DMS 273 (cell line): ENCODE measurements around the gene LURAP1L.
A peak's percentile ranks its signal among the peaks of the same experiment; 100 is the strongest.

ENCODE experiments used
- DNase-seq: peaks from one replicate; lab custom pipeline; 2025; ENCODE audit not compliant: unreplicated experiment; lab: John Stamatoyannopoulos, UW

LURAP1L gene

DNA sequence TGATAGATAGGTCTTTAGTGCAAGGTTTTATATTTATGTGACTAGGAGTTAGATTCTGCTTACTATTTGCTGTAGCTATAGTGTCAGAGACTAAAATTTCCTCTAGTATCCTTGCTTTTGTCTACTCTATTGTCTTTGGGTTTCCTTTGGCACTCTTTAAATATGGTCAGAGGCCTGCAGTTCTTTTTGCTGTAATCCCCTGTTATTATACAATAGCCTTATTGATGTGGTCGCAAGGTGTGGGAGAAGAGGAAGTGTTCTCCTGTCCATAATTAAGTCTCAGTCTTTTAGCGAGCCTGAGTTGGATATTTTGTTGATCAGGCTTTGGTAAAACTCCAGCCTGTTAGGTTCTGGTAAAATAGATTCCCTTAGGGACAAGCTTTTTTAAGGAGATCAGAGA is 34.9 kb downstream of the LURAP1L start:
- DNase-seq, result no peak

DNA sequence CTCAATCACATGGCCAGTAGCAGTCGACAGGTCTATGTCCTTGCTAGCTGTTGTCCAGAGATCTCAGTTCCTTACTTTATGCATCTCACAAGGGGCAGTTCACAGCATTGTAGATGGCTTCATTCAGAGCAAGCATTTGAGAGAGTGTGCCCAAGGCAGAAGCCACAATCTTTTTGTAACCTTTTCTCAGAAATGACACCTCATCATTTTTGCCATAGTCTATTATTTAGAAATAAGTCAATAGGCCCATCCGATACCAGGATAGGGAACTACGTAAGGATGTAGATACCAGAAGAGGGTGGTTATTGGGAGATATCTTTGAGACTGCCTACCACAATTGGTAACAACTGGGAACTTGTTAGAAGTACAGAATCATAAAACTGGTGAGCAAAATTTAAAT is 37.1 kb downstream of the LURAP1L start:
- DNase-seq, result no peak

DNA sequence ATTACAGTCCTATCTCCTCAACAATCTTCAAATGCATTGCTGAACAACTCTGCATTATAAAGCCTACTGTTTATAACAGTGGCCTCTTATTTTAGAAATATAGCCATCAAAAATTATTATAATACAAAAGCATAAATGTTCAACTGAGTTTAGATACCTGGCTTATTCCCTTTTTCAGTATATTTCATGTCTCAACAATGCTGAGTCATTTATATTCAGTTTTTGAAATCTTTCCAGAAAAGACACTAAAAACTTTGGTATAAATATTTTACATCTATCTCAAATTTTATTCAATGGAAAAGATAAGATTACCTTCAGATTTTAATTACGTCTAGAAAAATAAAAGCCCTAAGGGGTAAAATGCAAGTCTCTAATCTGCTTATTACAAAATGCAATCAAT is 37.9 kb downstream of the LURAP1L start:
- DNase-seq, result no peak

DNA sequence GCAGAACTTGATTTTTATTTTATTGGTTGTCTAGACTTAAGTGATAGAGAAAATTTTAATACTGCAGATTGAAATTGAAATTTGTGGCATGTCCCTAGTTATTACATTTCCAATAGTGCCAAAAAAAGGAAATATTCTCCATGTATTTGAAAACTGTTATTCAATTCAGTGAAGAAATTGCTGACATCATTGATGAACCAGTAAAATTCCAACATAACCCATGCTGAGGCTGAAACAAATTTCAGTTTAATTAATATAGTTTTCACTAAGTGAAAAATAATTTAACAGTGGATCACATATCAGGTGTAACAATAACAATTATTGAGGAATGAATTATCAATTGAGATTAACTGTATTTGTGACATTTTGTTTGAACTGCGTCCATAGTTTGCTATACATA is 38.7 kb downstream of the LURAP1L start:
- no peak for DNase-seq

DNA sequence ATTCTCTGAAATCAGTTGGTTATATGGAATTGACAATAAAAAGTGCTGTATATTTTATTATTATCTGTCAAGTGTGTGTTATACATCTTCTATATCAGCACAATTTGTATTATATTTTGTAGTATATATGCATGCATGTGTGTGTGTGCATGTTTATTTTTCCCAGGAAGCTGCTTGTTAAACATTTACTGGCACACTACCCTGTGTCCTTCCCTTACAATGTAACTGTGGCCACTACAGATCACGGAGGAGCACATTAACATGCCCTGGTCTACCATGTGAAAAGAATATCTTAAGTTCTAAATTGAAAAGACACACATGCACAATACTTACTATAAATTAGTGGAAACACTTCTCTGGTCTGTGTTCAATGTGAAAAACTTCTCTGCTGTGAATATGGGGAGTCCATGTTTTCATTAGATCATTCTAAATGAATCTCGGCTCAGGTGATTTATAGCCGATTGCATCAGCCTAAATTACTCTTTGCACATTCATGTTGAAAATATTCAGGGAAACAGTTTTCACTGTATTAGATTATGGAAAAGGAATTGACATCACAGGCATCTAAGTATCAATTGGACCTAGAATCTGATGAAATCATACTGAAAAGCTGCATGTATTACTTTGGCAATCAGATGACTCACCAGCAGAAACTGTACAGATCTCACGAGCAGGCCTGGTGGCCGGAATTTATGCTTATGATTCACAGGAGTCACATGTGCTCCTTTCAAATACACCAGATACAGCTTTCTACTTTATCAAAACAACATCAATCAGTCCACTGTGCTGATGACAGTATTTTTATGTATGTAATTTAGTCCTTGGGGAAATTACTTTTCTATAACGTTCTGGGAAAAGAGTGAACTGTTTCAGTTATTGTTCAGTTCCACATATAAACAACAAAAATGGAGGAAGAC is 39.4 kb downstream of the LURAP1L start:
- DNase-seq, result peak; percentile 95

DNA sequence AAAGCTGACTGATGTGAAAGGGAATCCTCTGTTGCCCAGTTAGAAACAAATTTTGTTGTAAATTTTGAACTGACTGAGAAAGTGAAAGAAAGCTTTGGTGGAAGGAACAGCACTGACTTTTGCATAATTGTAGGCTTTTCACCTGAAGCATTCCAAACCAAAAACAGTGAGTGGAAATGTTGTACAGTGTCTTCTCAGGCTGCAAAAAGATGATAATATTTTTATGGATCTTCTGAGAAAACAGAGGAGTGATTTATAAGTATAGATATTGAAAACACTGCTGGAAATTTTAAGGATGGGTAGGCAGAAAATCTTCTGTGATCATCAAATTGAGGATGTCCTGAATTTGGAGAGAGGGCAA is 40.0 kb downstream of the LURAP1L start:
- no peak for DNase-seq

DNA sequence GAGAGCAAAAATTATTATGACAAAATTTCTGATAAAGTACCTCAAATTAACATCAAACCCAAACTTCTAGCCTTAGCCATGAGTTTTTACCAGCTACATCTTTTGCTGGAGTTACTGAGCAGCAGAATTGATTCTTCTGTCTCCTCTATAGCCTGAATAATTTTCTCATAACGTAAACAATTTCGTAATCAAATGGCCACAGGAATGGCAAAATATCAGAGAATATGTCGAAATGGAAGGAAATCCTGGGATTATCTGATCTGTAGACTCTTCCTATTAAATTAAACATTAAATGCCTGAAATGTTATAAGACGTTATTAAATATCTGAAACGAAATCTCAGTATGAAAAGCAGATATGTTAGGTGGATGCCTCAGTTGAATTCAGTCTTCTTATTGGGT is 41.1 kb downstream of the LURAP1L start:
- DNase-seq, result no peak

DNA sequence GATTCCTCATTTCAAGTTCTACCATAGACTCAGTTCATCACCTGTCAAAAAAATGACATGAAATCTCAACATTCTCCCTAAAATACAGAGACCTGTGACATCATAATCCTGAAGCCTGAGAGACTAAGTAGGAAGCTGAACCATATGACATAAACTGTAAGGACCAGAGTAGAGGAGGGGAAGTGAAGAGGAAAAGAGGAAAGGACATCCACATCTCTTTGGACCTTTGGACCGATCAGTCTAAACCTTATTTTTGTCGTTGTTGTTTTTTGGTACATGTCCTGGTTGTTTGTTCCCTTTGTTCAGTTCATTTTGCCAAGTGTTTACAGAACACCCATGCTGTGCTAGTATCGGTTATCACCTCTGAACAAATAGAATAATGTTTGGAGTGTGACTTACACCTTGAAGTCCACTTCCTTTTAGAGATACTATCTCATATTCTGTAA is 41.9 kb downstream of the LURAP1L start:
- no peak for DNase-seq

DNA sequence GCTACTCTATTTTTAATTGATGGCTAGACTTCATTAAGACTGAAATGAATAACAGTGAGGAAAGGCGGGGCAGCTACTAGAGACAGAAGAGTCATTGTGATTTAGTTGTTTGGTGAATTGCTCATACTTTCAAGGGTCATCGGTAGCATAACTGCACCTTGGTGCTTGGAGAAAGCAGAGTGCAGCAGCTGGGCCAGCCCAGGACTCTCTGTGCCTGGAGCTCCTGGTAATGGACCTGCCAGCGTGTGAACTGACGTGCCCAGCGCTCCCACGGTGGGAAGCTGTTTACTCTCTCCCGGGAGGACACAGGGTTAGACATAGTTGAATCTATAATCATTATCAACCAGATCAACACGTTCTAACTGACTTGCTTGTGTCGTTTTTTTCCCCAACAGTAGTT is 42.9 kb downstream of the LURAP1L start:
- peak; percentile 60 for DNase-seq

DNA sequence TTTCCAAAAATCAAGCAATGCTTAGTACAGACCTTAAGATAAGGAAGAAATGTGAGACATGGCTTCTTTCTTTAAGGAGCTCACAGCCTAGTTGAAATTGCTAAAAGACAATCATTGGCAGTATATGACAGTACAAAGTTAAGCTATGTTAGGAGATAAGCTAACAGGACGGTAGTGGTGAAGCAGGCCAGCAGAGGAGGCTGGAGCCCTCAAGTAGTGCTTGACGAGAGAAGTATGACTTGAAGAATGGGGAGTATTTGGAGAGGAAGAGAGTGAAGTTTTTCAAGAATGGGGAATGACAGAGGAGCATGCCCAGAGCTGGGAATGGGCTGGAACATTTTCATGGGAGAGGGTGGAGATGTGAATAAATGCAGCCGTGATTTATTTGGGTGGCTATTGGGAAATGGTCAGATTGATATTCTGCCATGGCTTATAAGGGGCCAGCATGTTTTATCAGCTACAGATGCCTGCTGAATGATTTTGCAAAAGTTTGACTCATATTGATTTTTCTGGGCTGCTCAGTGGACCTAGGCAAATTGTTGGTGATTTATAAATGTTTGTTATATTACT is 43.7 kb downstream of the LURAP1L start:
- no peak for DNase-seq

DNA sequence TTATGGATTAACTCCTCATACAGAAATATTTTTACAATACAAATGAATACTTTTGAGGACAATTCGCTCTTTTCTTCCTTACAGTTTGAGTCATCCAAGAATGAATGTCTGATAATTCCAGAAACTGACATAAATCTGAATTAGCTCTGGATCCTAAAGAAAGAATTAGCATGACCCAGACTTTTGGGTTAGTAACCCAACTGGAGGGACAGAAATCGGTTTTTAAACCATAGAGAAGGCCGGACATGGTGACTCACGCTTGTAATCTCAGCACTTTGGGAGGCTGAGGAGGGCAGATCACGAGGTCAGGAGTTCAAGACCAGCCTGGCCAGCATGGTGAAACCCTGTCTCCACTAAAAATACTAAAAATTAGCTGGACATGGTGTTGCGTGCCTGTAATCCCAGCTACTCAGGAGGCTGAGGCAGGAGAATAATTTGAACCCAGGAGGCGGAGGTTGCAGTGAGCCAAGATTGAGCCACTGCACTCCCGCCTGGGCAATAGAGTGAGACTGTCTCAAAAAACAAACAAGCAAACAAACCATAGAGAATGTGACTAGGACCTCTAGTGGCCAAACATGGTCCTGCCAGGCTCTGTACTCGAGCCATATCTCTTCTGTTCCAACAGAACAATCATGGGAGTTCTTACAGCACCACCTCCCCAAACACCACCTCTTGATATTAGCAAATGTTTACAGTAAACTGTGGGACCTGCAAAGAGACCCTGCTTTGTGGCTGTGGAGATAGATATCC is 44.8 kb downstream of the LURAP1L start:
- DNase-seq, result peak; percentile 43

DNA sequence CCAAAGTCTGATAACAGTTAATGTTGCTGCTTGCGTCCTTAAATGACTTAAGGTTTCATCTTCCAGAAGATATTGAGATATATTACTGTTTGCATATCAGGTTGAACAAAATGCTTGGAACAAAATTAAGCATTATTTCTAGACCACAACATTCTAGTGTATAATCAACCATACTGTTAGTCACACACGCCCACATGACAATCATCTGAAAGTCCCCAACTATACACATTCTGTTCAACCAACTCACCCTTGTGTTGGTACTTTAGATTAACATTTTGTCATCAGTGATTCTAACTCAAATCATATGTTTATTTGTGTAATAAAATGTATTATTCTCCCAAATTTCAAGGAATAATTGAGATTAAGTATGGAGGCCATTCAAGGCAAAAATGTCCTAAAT is 47.3 kb downstream of the LURAP1L start:
- DNase-seq, result no peak

DNA sequence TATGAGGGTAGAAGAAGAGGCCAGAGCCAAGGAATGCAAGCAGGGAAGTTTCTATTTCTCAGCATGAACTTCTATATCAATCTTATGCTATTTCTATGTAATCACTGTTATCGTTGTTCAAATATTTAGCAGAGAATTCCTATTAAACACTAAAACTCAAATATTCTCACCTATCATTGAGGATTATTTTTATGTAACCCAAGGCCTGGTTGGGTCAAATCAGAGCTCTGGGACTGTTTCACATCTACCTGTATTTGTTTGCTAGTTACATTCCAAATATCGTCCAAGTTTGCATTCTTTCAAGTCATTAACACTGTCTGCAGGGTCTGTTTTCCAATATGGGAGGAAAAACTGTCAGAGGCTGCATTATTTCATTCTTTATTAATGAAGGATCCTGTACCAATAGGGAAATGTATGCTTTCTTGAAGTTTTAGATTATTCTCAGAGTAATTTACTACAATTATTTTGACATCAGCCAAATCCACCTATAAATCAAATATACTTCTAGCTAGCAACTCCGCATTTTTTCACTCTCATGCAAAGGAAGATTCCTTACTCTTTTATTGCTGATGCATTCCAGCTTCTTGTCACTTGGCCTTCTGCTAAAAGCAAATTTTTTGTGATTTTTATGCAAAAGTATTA is 52.2 kb downstream of the LURAP1L start:
- peak; percentile 5 for DNase-seq

DNA sequence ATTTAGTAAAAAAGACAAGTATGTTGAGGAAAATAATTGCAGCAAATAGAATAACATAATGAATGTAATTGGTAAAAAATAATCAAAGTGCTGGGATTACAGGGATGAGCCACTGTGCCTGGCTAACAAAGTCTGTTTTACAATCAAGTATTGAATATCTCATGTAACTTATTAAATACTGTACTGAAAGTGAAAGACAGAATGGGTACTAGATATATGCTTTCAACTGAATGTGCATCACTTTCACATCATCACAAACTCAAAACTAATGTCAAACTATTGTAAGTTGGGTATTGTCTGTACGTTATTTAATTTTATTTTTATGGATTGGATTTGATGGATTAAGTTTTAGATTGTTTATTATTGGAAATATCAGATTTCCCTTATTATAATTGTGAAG is 58.9 kb downstream of the LURAP1L start:
- DNase-seq, result no peak

DNA sequence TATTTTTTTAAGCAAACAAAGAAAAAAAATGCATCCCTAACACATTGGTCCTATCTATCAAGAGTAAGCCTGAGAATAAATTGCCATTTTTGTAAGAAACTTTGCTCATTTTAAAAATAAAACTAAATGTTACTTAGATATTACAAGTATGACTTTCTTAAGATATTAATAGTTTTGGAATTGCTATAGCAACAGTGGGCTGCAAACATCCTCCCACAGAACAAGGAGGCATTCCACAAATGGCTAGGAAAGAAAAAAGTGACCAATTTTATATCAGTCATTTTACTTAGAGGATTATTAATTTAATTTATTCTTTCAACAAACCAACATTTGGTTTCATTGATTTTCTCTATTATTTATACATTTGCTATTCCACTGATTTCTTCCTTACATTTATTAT is 63.7 kb downstream of the LURAP1L start:
- no peak for DNase-seq

DNA sequence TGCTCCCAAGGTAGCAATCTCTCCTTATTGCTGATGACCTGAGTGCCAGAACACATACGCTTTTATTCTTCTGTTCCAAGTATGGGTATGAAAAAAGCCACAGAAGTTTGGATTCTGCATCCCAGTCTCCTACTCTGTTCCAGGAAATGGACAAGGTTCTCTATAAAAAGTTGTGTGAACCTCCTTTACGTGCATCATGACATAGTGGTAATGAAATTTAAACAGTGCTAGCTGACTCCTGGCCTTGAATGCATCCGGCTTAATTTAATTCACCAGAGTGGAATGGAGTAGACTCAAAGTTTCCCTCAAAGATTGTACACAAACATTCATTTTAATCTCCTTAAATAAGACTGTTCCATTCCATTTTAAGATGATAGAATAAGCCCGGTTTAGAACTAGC is 68.9 kb downstream of the LURAP1L start:
- no peak for DNase-seq

DNA sequence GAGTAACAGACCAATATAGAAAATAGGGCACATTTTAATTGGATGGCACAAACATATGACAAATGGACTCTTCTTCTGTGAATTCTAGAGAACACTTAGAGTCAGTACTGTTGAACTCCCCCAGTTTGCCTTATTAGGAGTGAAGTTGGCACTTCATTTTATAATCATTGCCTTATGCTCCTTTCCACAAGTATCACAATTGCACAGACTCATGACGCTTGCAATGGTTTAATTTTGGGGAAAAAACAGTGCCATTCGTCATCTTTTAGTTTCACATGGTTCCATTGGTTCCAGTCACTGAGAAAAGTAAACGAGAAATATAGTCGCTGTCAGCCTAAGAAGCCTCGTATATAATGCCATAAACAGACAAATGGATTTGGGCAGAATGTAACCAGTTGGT is 71.2 kb downstream of the LURAP1L start:
- peak; percentile 14 for DNase-seq

DNA sequence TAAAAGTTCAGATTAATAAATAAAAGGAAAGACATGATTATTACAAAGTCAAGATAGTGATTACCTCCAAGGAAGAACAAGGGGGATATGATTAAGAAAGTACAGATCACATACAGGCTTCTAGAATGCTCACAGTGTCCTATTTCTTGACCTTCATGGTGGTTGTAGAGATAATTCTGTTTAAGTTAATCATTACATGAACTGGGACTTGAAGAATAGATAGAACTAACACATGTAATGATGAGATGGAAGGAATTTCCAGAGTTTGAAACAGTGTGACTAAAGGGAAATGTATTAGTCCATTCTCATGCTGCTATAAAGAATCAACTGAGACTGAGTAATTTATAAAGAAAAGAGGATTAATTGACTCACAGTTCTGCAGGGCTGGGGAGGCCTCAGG is 72.7 kb downstream of the LURAP1L start:
- no peak for DNase-seq

DNA sequence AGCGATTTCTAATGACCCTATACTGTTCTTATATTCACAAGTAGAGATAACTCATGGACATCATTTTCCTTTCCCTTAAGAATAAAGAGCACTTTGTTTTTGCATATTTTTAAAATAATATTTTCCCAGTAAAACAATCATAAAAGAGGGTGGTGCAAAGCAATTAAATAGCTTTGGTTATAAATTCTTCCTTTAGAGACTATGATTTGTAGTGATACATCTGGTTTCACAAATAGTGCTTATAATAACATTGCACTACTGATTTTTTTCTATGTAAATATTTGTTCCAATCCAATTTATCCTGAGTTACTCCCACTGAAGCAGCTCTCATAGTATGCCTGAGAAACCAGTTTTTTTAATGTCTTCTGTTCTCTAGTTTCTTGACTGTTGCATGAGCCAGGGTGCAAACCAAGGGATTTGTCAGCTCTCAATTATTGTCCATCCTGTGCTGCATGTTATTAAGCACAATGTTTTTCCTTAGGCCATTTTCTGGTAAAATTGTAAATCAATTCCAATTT is 74.7 kb downstream of the LURAP1L start:
- DNase-seq, result no peak

DNA sequence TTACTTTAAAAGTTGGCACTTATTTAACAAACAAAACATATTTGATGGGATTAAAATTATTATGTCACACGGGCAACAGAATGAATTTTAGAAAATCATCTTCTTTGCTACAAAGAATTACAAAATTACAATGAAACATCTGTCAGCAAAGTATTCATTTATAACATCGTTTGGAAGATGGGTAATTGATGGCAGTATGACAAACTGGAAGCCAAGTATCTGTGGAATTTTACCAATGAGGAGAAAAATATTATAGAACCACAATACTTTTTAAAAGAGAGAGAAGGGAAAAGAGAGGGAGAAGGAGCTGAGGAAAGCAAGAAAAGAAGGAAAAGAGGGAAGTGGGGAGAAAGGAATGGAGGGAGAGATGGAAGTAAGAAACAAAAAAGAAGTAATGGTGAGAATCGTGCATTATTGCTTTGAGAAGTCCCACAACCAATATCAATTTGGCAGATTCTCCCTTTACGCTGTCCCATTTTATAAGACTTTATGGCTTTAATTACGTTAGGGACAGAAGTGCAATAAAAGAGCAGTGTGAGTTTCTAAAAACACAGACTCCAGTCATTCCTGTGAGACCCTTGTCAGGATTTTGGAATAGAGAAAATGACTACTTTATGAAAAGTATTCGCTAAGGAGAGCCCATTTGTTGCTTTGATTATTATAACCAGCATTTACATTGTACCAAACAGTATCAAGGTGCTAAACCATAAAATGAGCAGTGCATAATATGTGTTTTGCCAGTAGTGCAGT is 76.7 kb downstream of the LURAP1L start:
- DNase-seq, result no peak

DNA sequence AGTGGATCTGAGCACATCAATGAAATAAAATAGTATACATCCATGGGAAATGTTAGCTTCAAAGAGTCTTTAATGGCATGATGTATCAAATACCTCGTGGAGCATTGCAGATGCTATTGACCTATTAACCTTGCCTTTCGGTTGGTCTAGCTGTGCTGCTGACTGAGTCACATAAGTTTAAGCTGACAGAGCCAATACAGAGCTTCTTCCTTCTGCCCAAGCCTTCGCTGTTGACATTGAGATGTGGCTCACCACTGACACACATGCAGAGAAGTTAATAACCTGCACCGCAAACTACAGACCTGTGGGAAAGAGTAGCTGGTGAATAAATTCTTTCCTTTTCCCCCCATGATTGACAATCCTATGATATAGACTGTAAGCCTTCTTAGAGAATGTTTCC is 78.2 kb downstream of the LURAP1L start:
- DNase-seq, result no peak
